Upper lobe of left lung (tissue), 6 donors: Measurements from ENCODE around the gene MEPCE. TPM values are rescaled to one million over a fixed set of nuclear protein-coding genes. Genes with fewer than 3 reads are reported as not detected.

Experiments used
- ATAC-seq, 2 donors: fragments of 200-7000 bp; cut with Tn5 transposase; one replicate each; pipeline ENCODE4 v1.9.1; 2022; ENCODE audit warnings: mild to moderate bottlenecking in 2 of 2, moderate library complexity in 2 of 2; ENCODE audit not compliant: low FRiP score in 2 of 2
- DNase-seq, 2 donors: peaks; one replicate each; pipeline ENCODE4 v3.0.0-alpha.2; 2019 to 2020
- H3K27ac ChIP-seq, 4 donors: fragments of 200-600 bp; sonication (generic); one replicate each; pipeline ENCODE4 v1.5.1; 2016 to 2019
- H3K27me3 ChIP-seq, 4 donors: fragments of 200-600 bp; sonication (generic); one replicate each; pipeline ENCODE4 v1.5.1; 2017 to 2019
- H3K36me3 ChIP-seq, 4 donors: fragments of 200-600 bp; sonication (generic); one replicate each; pipeline ENCODE4 v1.5.1; 2016 to 2019
- H3K4me1 ChIP-seq, 4 donors: fragments of 200-600 bp; sonication (generic); one replicate each; pipeline ENCODE4 v1.5.1; 2018 to 2019
- H3K4me3 ChIP-seq, 4 donors: fragments of 200-600 bp; sonication (generic); one replicate each; pipeline ENCODE4 v1.5.1; 2017 to 2019; ENCODE audit warnings: mild to moderate bottlenecking in 2 of 4, moderate library complexity in 1 of 4
- H3K9me3 ChIP-seq, 4 donors: fragments of 200-600 bp; sonication (generic); one replicate each; pipeline ENCODE4 v1.5.1; 2018 to 2019
- CTCF ChIP-seq, 6 experiments: fragments of 450-650 bp in 4 of 6; fragments of 200-600 bp in 2 of 6; sonication (generic) in 2 of 6; IDR thresholded peaks; one replicate each; pipeline ENCODE4 v1.5.1; 2016 to 2019; ENCODE audit warnings: antibody characterized with exemption in 6 of 6
- EP300 ChIP-seq, 4 donors: sonication (generic); formaldehyde crosslinking; IDR thresholded peaks; one replicate each; pipeline ENCODE4 v1.5.1; 2017; ENCODE audit warnings: antibody characterized with exemption in 4 of 4, control low read depth in 2 of 4
- POLR2A ChIP-seq, 4 donors: fragments of 450-650 bp; IDR thresholded peaks; one replicate each; pipeline ENCODE4 v1.5.1; 2016 to 2017; ENCODE audit warnings: antibody characterized with exemption in 4 of 4, mild to moderate bottlenecking in 2 of 4
- POLR2AphosphoS5 ChIP-seq, 2 donors: sonication (generic); formaldehyde crosslinking; IDR thresholded peaks; one replicate each; pipeline ENCODE4 v1.5.1; 2017; ENCODE audit warnings: antibody characterized with exemption in 2 of 2
- WGBS, 2 donors: methylation state at CpG; one replicate each; pipeline ENCODE4 v1.1.5; 2017 to 2018; 5-methylcytosine and 5-hydroxymethylcytosine counted together
- total RNA-seq, 6 donors: library from RNA; depleted of rRNA in 4 of 6; stranded (reverse); fragments of >200 nt in 4 of 6; gene quantifications; one replicate each; pipeline versions ENCODE4 v1.1.0 to v1.2.1, GENCODE V29; 2016 to 2021
- donor health status: DM: no; HTN: no; CAD: no; lungs with moderate emphysema.
- donor health status: DM: no; HTN: yes; CAD: no; lungs with severe emphysema.

Gene MEPCE
- total RNA-seq, 6 donors from 2014 or later: 19.3 to 45.4 (median 37.9) TPM

GRCh38 chr7:100384628-100385294 is 44.9 kb upstream of the MEPCE start:
- ATAC-seq (peak in 1 of 2 donors; percentile 45), DNase-seq (no peak)
- 42 to 63% methylated on average over 6 of the region's 6 CpGs for WGBS, 2 donors
- no peaks in the 10 kb centered on the region for H3K9me3 ChIP-seq
- H3K36me3 ChIP-seq: no peaks in the 10 kb centered on the region
- no peaks in the 10 kb centered on the region for H3K27me3 ChIP-seq
- no peak overlapping the region for H3K4me3 ChIP-seq
- H3K4me1 ChIP-seq: peaks cover 0 to 5% (median 2%) of the 10 kb centered on the region in 4 donors
- TF ChIP-seq POLR2A (IDR thresholded peaks at IDR 0.05) (no peak), EP300 (IDR thresholded peaks at IDR 0.05) (no peak), POLR2AphosphoS5 (IDR thresholded peaks at IDR 0.05) (no peak), CTCF (IDR thresholded peaks at IDR 0.05) (no peak)
- peak overlapping the region in 1 of 4 donors; percentile 29 for H3K27ac ChIP-seq

DNA sequence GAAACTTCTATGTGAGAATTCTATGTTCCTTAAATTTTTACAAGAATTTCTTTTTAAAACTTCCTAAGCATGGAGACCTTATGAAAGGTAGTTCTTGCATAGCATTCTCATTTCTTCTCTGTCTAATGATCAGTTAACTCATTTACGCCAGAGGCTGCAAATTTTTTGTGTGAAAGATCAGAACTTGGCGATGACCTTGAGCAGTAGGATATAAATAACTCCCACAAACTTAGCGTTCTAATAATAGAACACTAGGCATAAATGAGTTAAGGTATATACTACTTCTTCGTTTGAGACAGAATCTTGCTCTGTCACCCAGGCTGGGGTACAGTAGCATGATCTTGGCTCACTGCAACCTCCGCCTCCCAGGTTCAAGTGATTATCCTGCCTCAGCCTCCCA is 42.7 kb upstream of the MEPCE start:
- H3K27ac ChIP-seq: no peak overlapping the region
- no peaks in the 10 kb centered on the region for H3K27me3 ChIP-seq
- no peak for ATAC-seq
- DNase-seq: no peak
- H3K36me3 ChIP-seq: no peaks in the 10 kb centered on the region
- H3K9me3 ChIP-seq: no peaks in the 10 kb centered on the region
- WGBS, 2 donors: 77 to 83% methylated on average over 5 of the region's 5 CpGs
- H3K4me3 ChIP-seq: no peak overlapping the region
- no peak for TF ChIP-seq POLR2AphosphoS5 (IDR thresholded peaks at IDR 0.05)
- TF ChIP-seq CTCF (IDR thresholded peaks at IDR 0.05): no peak
- no peak for TF ChIP-seq POLR2A (IDR thresholded peaks at IDR 0.05)
- TF ChIP-seq EP300 (IDR thresholded peaks at IDR 0.05): no peak
- H3K4me1 ChIP-seq: peaks cover 0 to 5% (median 2%) of the 10 kb centered on the region in 4 donors

DNA sequence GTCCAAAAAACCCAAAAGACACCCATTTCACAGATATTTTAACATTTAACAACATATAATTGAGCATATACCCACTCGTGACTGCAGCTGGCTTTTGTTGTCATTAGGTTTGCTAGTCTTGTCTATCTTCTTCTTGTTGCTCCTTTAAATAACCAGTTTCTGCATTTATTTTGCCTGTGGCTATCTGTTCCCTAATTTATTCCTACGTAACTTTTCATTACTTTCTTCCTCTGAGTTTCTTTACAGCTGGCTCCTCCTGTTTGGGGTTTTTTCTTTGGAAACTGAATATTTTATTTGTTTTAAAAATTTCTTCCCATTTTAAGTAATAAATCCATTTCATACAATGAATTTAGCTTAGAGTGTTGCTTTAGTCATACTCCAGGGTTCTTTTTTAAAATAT is 41.9 kb upstream of the MEPCE start:
- H3K27me3 ChIP-seq: no peaks in the 10 kb centered on the region
- no peaks in the 10 kb centered on the region for H3K36me3 ChIP-seq
- no peaks in the 10 kb centered on the region for H3K9me3 ChIP-seq
- WGBS, 2 donors: 69 to 73% methylated on average over 2 of the region's 2 CpGs
- TF ChIP-seq POLR2A (IDR thresholded peaks at IDR 0.05): no peak
- no peak for TF ChIP-seq EP300 (IDR thresholded peaks at IDR 0.05)
- TF ChIP-seq POLR2AphosphoS5 (IDR thresholded peaks at IDR 0.05): no peak
- TF ChIP-seq CTCF (IDR thresholded peaks at IDR 0.05): no peak
- no peak for DNase-seq
- H3K4me3 ChIP-seq: no peak overlapping the region
- no peak for ATAC-seq
- H3K27ac ChIP-seq: no peak overlapping the region
- H3K4me1 ChIP-seq: peaks cover 0 to 5% (median 2%) of the 10 kb centered on the region in 4 donors

DNA sequence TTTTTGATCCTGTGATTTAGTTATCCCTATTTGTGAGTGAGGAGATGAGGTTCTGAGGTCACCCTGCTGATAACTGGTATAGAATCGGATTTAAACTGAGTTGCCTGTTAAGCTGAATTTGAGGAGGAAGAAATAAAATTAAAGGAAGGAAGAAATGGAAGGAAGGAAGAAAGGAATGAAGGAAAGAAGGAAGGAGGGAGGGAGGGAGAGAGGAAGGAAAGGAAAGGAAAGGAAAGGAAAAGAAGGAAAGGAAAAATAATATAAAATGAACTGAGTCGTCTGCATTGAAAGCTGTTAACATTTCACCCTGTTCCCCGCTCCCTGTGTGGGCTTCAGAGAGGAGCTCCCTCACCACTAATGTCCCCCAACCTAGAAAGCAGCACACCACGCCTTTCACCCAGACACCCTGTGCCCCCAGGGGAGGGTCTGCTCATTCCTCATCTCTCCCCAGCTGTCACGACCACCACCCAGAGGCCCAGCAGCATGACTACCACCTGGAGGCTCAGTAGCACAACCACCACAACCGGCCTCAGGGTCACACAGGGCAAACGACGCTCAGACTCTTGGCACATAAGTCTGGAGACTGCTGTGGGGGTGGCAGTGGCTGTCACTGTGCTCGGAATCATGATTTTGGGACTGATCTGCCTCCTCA is 40.1 kb upstream of the MEPCE start:
- DNase-seq: no peak
- peak in 1 of 2 donors; percentile 40 for ATAC-seq
- peaks cover 0 to 5% (median 2%) of the 10 kb centered on the region in 4 donors for H3K4me1 ChIP-seq
- no peaks in the 10 kb centered on the region for H3K27me3 ChIP-seq
- no peak for TF ChIP-seq POLR2A (IDR thresholded peaks at IDR 0.05)
- TF ChIP-seq EP300 (IDR thresholded peaks at IDR 0.05): no peak
- no peak for TF ChIP-seq CTCF (IDR thresholded peaks at IDR 0.05)
- no peak for TF ChIP-seq POLR2AphosphoS5 (IDR thresholded peaks at IDR 0.05)
- 65 to 79% methylated on average over 7 to 8 of the region's 9 CpGs for WGBS, 2 donors
- no peaks in the 10 kb centered on the region for H3K36me3 ChIP-seq
- no peak overlapping the region for H3K4me3 ChIP-seq
- H3K9me3 ChIP-seq: no peaks in the 10 kb centered on the region
- no peak overlapping the region for H3K27ac ChIP-seq
